Activated T-cell treated with anti-CD3 and anti-CD28 coated beads, Interleukin-2, amount 50 U/mL, for 1 hour (primary cell): ENCODE data around the gene POLR2L.

Source experiments
- DNase-seq: peaks from one replicate; pipeline ENCODE4 v3.0.0-alpha.2; 2020

The POLR2L gene

DNA sequence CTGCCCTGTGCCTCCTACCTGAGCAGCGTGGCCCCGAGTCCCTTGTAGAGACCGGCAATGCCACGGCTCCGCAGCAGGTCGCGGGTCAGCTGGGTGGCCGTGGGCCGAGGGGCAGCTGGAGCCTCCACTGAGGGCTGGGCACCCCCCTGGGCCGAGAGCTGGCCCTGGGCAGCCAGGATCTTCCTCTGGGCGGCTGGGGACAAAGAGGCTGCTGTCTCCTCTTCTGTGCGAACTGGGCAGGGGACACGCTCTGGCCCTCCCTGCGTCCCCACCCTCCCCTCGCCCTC, 49.9 kb downstream of the POLR2L start:
- no peak for DNase-seq

GRCh38 chr11:791658-792534, 50.4 kb downstream of the POLR2L start:
- no peak for DNase-seq

- DNase-seq, result no peak
These were observed 51.4 kb downstream of the POLR2L start for GRCh38 chr11:790721-791564.

DNA sequence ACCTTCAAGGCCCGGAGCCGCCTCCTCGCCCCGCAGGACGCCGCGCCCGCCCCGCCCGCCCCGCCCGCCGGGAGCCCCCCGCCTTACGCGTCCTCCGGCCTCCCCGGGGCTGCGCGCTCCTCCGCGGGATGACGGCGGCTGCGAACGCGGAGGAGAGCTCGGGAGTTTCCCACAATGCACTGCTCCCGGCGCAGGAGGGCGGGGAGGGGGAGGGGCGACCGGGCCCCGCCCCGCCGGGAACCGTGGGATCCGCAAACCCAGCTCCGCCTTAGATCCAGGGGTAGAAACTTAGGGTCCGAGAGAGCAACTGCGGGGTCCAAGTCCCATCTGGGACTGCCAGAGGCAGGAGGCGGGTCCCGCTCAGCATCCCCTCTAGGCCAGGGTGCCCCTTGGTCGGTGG, 52.4 kb downstream of the POLR2L start, which contains the start of gene CEND1:
TSS of gene CEND1 (minus strand) at position 148 of the 400 bp plus-strand sequence. CDS start 1,514 bp downstream, outside the sequence.
- peak; percentile 53 for DNase-seq
